C4-2B (cell line): Measurements from ENCODE around the gene AFF3.

Experiments
- ZFX ChIP-seq: fragments of 450-650 bp; IDR thresholded peaks from 2 replicates; pipeline ENCODE4 v1.6.1; 2017
- TF ChIP-seq, protein P1 (sequence below): fragments of 450-650 bp; conservative IDR thresholded peaks from 2 replicates; pipeline ENCODE4 v1.5.1; 2017; ENCODE audit warnings: mild to moderate bottlenecking

DNA sequence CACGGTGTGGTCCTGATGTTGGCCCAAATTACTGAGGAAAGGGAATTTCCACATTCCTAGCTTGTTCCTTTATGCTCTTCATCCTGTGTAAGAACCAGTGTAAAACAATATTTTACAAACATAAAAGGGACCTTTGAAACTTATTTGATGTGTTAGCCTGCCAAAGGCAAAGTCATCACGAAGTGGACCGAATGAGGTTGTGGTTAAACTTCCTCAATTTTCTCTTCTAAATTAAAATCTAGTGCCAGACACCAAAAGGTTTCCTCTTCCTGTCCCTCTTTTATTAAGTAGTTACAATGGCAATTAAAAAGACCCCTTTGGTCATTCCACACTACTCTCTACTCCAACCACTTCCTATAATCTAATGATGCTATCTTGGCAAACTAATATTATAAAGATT lies 279.8 kb downstream of the AFF3 start:
- TF ChIP-seq, protein P1, sequence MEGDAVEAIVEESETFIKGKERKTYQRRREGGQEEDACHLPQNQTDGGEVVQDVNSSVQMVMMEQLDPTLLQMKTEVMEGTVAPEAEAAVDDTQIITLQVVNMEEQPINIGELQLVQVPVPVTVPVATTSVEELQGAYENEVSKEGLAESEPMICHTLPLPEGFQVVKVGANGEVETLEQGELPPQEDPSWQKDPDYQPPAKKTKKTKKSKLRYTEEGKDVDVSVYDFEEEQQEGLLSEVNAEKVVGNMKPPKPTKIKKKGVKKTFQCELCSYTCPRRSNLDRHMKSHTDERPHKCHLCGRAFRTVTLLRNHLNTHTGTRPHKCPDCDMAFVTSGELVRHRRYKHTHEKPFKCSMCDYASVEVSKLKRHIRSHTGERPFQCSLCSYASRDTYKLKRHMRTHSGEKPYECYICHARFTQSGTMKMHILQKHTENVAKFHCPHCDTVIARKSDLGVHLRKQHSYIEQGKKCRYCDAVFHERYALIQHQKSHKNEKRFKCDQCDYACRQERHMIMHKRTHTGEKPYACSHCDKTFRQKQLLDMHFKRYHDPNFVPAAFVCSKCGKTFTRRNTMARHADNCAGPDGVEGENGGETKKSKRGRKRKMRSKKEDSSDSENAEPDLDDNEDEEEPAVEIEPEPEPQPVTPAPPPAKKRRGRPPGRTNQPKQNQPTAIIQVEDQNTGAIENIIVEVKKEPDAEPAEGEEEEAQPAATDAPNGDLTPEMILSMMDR: no peak
- TF ChIP-seq ZFX: no peak
